Astrocyte (in vitro differentiated cells and primary cell): Measurements from ENCODE around the gene DTNBP1. TPM values are rescaled to one million over a fixed set of nuclear protein-coding genes. Genes with fewer than 3 reads are reported as not detected.
A peak's percentile ranks its signal among the peaks of the same experiment; 100 is the strongest.

Experiments used
- DNase-seq: peaks from one replicate; pipeline ENCODE4 v3.0.0-alpha.2; 2010; ENCODE audit warnings: low read depth
- FAIRE-seq: peaks from 2 replicates; lab custom pipeline; 2011; peaks lifted over from hg19 to GRCh38; lab: Jason Lieb, UNC
- H2AFZ ChIP-seq: 2 replicates; pipeline ENCODE4 v1.6.0; 2012; ENCODE audit warnings: low read depth, low read length, inconsistent platforms
- H3K27ac ChIP-seq: 2 replicates; pipeline ENCODE4 v1.5.1; 2011; ENCODE audit warnings: low read depth, low read length, inconsistent platforms
- H3K27me3 ChIP-seq: 2 replicates; pipeline ENCODE4 v1.6.0; 2011; ENCODE audit warnings: low read length, inconsistent platforms; ENCODE audit not compliant: insufficient read depth
- H3K36me3 ChIP-seq: 2 replicates; pipeline ENCODE4 v1.5.1; 2011; ENCODE audit warnings: low read length, inconsistent platforms; ENCODE audit not compliant: insufficient read depth
- H3K4me1 ChIP-seq: 2 replicates; pipeline ENCODE4 v1.5.1; 2011; ENCODE audit warnings: low read length, inconsistent platforms; ENCODE audit not compliant: insufficient read depth
- H3K4me2 ChIP-seq: 2 replicates; pipeline ENCODE4 v1.6.0; 2012; ENCODE audit warnings: low read length, inconsistent platforms
- H3K4me3 ChIP-seq: 2 replicates; pipeline ENCODE4 v1.5.1; 2011; ENCODE audit warnings: low read depth, mild to moderate bottlenecking, low read length, inconsistent platforms; ENCODE audit not compliant: insufficient read depth
- H3K79me2 ChIP-seq: 2 replicates; pipeline ENCODE4 v1.6.0; 2012; ENCODE audit warnings: mild to moderate bottlenecking, low read length, inconsistent platforms; ENCODE audit not compliant: insufficient read depth
- H3K9ac ChIP-seq: 2 replicates; pipeline ENCODE4 v1.6.0; 2012; ENCODE audit warnings: mild to moderate bottlenecking, low read length, inconsistent platforms
- H3K9me3 ChIP-seq: 2 replicates; pipeline ENCODE4 v1.5.1; 2012; ENCODE audit warnings: low read depth, mild to moderate bottlenecking, low read length, inconsistent platforms; ENCODE audit not compliant: insufficient read depth
- H4K20me1 ChIP-seq: 2 replicates; pipeline ENCODE4 v1.6.0; 2012; ENCODE audit warnings: low read length, inconsistent platforms; ENCODE audit not compliant: insufficient read depth
- H3K27ac Mint-ChIP-seq: one replicate; pipeline ENCODE4 v1.8.0; 2021; ENCODE audit warnings: mild to moderate bottlenecking, mixed read lengths; ENCODE audit not compliant: unreplicated experiment
- H3K27me3 Mint-ChIP-seq: one replicate; pipeline ENCODE4 v1.8.0; 2021; ENCODE audit warnings: low read depth, mixed read lengths; ENCODE audit not compliant: unreplicated experiment
- H3K36me3 Mint-ChIP-seq: one replicate; pipeline ENCODE4 v1.8.0; 2021; ENCODE audit warnings: low read depth, mixed read lengths; ENCODE audit not compliant: unreplicated experiment
- H3K4me1 Mint-ChIP-seq: one replicate; pipeline ENCODE4 v1.8.0; 2021; ENCODE audit warnings: low read depth, mixed read lengths; ENCODE audit not compliant: unreplicated experiment
- H3K4me3 Mint-ChIP-seq: one replicate; pipeline ENCODE4 v1.8.0; 2021; ENCODE audit warnings: mild to moderate bottlenecking, moderate library complexity, mixed read lengths; ENCODE audit not compliant: unreplicated experiment
- H3K9me3 Mint-ChIP-seq: one replicate; pipeline ENCODE4 v1.8.0; 2021; ENCODE audit warnings: mild to moderate bottlenecking, mixed read lengths; ENCODE audit not compliant: unreplicated experiment
- CTCF ChIP-seq: IDR thresholded peaks from 2 replicates; pipeline ENCODE4 v1.5.1; 2011; ENCODE audit warnings: low read depth, mild to moderate bottlenecking, inconsistent platforms, low read length, moderate library complexity; ENCODE audit not compliant: insufficient read depth
- EZH2 ChIP-seq: IDR thresholded peaks from 2 replicates; pipeline ENCODE4 v1.6.1; 2012; ENCODE audit warnings: mild to moderate bottlenecking, low read length, inconsistent platforms; ENCODE audit not compliant: insufficient read depth
- total RNA-seq: library from RNA; stranded (reverse); gene quantifications from 2 replicates; pipeline ENCODE4 v1.2.1, GENCODE V29; 2021

DTNBP1 gene
- total RNA-seq, 1 donor from 2014 or later: 13.0 TPM

- Histone ChIP-seq H4K20me1 (peaks cover 68% of the 10 kb centered on the region), H3K9me3 (no peaks in the 10 kb centered on the region), H3K27ac (no peak overlapping the region), H3K4me3 (no peak overlapping the region), H3K4me2 (no peak overlapping the region), H3K79me2 (peaks cover 11% of the 10 kb centered on the region), H3K27me3 (no peaks in the 10 kb centered on the region), H2AFZ (no peak overlapping the region), H3K9ac (no peak overlapping the region), H3K36me3 (peaks cover 5% of the 10 kb centered on the region), H3K4me1 (no peaks in the 10 kb centered on the region)
- peak; percentile 53 for DNase-seq
- Mint-ChIP-seq H3K36me3 (peaks cover 31% of the 10 kb centered on the region), H3K27ac (peak overlapping the region; percentile 83), H3K4me3 (peak overlapping the region; percentile 28), H3K27me3 (no peaks in the 10 kb centered on the region), H3K9me3 (no peaks in the 10 kb centered on the region), H3K4me1 (peaks cover 16% of the 10 kb centered on the region)
- no peak for FAIRE-seq
- peak; percentile 96 for TF ChIP-seq CTCF
- no peak for TF ChIP-seq EZH2
These were observed 171.4 kb downstream of the DTNBP1 start for GRCh38 chr6:15491255-15491985.

GRCh38 chr6:15490242-15491100, 172.4 kb downstream of the DTNBP1 start:
- Mint-ChIP-seq H3K4me1 (peaks cover 21% of the 10 kb centered on the region), H3K36me3 (peaks cover 23% of the 10 kb centered on the region), H3K4me3 (no peak overlapping the region), H3K27ac (no peak overlapping the region), H3K27me3 (no peaks in the 10 kb centered on the region), H3K9me3 (no peaks in the 10 kb centered on the region)
- Histone ChIP-seq H3K9me3 (no peaks in the 10 kb centered on the region), H3K27me3 (no peaks in the 10 kb centered on the region), H3K36me3 (peaks cover 5% of the 10 kb centered on the region), H3K79me2 (peaks cover 11% of the 10 kb centered on the region), H3K4me3 (no peak overlapping the region), H3K27ac (no peak overlapping the region), H3K4me1 (no peaks in the 10 kb centered on the region), H3K4me2 (no peak overlapping the region), H4K20me1 (peaks cover 65% of the 10 kb centered on the region), H2AFZ (no peak overlapping the region), H3K9ac (no peak overlapping the region)
- TF ChIP-seq CTCF (no peak), EZH2 (no peak)
- DNase-seq (no peak), FAIRE-seq (no peak)
